GM18498 (cell line): ENCODE measurements around the gene CDH4.

Experiments
- ATAC-seq: cut with Tn5 transposase; IDR thresholded peaks from one replicate; pipeline ENCODE4 v1.9.1; 2021; ENCODE audit warnings: mild to moderate bottlenecking, moderate library complexity; ENCODE audit not compliant: unreplicated experiment

Gene CDH4

GRCh38 chr20:61567204-61567603 is 315.1 kb downstream of the CDH4 start:
- ATAC-seq, result no peak

DNA sequence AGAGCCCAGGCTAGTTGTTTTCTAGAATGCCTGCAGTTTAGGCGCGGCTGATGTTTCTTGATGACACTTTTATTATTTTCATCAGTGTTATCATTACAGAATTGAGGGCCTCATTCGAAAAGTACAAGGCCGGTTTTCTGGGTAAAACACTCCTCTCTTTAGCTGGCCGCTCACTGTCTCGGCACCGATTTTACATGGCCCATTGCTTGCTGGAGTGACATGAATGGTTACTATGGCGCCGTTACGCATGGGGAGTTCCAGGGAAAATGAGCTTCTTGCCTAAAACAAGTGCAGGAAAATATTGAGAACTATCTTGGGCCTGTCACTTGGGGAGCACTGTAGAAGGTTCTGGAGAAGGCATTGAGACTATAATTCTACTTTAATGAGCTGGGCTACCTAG is 317.8 kb downstream of the CDH4 start:
- ATAC-seq, result no peak

- no peak for ATAC-seq
Measured at GRCh38 chr20:61570646-61571195, 318.7 kb downstream of the CDH4 start.

GRCh38 chr20:61571221-61571620 is 319.2 kb downstream of the CDH4 start:
- ATAC-seq, result no peak

DNA sequence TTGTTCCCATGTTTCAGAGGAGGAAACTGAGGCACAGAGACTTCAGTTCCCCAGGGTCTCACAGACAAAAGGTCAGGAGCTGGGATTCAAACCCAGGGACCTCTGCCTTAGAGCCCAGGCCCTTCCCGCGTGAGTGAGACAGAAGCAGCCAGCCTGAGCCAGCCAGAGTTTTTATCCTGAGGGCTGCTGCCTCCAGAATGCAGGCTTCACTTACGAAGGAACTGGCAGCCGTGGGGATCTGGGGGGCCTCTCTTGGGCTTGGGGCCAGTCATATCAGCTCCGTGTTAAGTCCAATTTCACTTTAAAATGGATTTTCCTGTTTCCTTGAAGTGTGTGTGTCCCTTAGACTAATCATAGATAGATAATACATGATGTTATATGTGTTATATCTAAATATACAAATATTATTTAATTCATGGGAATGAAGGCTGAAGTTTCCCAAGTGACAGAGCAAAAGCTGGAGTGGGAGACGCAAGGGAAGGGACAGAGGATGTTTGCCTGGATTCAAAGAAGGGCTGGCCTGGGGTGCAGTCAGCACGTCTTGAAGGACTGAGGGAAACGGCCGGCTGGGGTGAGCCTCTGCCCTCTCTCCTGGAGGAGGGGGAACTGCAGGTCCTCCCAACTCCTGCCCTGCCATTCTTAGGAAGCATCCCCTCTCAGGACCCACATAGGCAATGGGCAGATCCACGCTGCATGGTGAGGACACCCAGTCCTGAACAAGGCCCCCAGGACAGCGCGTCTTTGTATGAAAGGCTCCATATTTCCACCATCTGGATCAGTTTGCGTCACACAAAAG is 320.1 kb downstream of the CDH4 start:
- no peak for ATAC-seq

- no peak for ATAC-seq
Measured at GRCh38 chr20:61572789-61573188, 320.7 kb downstream of the CDH4 start.

GRCh38 chr20:61573415-61574305 is 321.6 kb downstream of the CDH4 start:
- no peak for ATAC-seq

DNA sequence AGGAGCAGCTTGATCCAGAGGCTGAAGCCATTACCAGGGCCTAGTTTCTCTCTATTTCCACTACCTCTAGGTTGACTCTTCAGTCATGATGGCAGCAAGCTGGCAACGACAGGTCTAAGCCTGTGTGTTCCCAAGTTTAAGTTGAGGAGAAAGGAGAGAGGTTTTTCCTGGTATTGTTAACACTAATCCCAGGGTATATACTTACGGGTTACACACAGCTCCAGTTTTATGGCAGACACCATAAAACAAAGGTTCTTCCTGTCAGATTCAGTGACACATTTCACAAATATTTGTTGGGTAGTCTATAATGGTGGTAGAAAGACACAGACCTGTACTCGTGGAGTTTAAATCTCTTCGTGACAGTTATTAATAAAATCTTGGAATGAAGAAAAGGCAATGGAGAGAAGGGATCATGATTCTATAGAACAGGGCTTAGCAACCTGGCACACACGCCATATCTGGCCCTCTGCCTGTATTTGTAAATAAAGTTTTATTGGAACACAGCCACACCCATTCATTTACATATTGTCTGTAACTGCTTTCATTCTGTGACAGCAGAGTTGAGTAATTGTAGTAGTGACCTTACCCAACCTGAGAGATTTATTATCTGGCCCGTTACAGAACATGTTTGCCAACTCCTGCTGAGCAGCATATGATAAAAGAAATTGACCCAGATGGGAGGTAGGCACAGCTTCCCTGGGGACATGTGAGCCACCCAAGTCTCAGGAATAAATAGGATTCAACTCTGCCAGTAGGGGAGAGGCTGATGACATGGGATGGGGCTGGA is 323.3 kb downstream of the CDH4 start:
- no peak for ATAC-seq

DNA sequence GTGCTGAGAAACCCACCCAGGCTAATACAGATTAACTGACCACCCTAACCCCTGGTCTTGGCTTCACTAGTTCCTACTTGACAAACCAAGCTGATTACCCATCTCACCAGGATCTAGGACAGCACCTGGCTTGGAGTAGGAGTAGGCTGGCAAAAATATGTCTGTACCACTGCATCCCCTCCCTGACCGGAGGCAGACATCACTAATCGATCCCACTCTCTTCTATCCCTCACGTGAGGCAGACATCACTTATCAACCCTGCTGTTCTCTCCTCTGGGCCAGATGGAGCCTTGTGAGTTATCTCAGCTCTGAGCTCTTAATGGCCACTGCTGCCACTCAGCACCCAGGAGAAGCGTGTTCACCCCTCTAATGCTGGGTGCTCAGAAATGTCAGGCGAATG is 324.3 kb downstream of the CDH4 start:
- ATAC-seq, result no peak

DNA sequence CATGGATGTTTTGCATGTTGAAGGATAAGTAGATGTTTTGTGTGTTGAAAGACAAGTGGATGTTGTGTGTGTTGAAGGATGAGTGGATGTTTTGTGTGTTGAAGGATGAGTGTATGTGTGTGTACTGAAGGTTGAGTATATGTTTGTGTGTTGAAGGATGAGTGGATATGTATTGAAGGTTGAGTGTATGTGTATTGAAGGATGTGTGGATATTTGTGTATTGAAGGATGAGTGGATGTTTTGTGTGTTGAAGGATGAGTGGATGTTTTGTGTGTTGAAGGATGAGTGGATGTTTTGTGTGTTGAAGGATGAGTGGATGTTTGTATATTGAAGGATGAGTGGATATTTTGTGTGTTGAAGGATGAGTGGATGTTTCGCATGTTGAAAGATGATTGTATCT is 325.0 kb downstream of the CDH4 start:
- no peak for ATAC-seq

DNA sequence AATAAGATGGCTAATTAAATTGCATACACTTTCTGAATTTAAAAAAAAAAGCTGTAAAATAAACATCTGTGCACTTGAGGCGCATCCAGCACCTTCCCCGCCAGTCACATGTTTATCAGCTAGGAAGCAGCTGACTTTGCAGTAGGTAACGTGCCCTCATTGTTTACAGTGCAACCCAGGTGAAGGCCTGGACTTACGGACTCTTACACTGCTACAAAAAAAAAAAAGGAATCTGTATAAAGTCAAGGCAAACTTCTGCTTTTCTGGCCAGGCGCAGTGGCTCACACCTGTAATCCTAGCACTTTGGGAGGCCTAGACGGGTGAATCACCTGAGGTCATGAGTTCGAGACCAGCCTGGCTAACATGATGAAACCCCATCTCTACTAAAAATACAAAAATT is 327.8 kb downstream of the CDH4 start:
- ATAC-seq, result no peak

- no peak for ATAC-seq
Measured at GRCh38 chr20:61580958-61581824, 329.1 kb downstream of the CDH4 start.

DNA sequence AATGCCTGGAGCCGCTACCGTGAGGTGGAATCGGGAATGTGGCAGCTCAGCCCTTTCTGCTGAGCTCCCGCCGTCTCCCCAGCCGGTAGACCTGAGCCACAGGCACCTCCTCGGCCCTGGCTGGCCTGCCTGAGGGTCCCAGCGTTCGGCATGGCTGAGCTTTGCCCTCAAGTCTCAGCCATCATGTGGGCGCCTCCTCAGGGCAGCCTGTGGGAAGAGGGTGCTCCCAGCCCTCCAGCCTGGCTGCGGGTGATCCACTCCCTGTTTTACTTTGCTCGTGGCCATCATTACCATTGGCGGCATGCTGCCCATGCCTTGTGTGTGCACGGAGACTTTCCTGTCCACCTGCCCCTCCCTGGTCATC is 329.7 kb downstream of the CDH4 start:
- no peak for ATAC-seq

DNA sequence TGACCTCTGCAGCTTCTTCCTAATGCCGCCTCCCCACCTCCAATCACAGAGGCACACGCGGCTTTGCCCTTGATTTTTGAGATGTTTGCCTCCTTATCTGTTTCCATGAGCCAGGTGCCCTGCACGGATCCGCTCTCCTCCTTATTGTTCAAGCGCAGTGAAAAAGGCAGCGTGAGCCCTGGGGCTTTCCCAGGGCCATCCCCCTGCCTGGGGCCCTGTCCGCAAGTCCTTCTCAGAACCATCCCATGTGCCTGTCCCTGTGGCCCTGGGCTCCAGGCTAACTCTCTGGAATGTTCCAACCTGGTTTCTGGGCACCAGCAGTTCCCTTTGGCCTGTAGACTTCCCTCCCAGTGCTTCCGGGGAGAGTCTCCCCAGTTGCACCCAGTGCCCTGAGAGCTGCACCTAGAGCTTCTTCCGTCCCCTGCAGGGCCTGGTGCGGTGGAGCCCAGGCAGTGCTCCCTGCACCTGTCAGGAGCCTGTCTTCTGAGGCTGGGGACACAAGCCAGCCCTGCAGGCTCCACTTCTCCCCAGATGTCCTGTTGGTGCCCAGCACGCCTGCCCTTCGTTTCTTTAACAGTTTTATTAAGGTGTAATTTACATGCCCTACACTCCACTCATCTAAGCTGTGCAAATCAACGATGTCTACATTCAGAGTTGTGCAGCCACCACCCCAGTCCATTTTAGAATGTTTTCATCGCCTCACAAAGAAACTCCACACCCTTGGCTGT is 330.3 kb downstream of the CDH4 start:
- ATAC-seq, result no peak

DNA sequence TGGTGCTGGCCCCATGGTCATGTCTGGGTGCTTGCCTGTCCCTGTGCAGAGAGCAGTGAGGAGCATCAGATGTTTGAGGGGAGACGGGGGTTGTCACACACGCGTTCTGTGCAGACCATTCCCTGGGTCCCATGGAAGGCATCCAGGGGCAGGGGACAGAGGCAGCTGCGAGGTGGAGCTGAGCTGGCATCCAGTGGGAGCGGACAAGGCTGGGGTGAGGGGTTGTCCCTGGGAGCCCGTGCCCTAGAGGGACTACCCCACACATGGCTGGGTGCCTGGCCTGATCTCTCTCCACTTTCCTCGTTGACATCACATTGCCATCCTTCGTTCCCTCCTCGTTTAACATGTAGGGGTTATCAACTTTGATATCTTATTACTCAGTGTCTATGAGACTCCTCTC is 331.3 kb downstream of the CDH4 start:
- no peak for ATAC-seq

- no peak for ATAC-seq
Measured at GRCh38 chr20:61584851-61585250, 332.8 kb downstream of the CDH4 start.

- no peak for ATAC-seq
Measured at GRCh38 chr20:61585764-61586163, 333.7 kb downstream of the CDH4 start.

- ATAC-seq, result no peak
Measured at GRCh38 chr20:61587036-61587435, 335.0 kb downstream of the CDH4 start.

GRCh38 chr20:61587681-61588289 is 335.7 kb downstream of the CDH4 start:
- ATAC-seq, result no peak
